Left lung (tissue), 10 donors: ENCODE results near the gene ARL5A. TPM values are rescaled to one million over a fixed set of nuclear protein-coding genes. Genes with fewer than 3 reads are reported as not detected.
"Not testable (repeated sequence)": the region's sequence is repeated elsewhere in the genome, so short reads cannot be mapped to it uniquely, and the experiment has no call there.

Experiments
- ATAC-seq: fragments of 200-7000 bp; cut with Tn5 transposase; one replicate; pipeline ENCODE4 v1.9.1; 2020; ENCODE audit warnings: moderate library complexity
- DNase-seq, 4 donors: peaks; one replicate each; pipeline ENCODE4 v3.0.0-alpha.2; 2013 to 2020
- H3K27ac ChIP-seq, 2 donors: fragments of 200-600 bp; sonication (generic) in 1 of 2; one replicate each; pipeline versions ENCODE4 v1.5.0 to v1.8.0; 2020 to 2021
- H3K27me3 ChIP-seq, 2 donors: fragments of 200-600 bp; sonication (generic) in 1 of 2; one replicate each; pipeline versions ENCODE4 v1.5.0 to v1.8.0; 2020 to 2021
- H3K36me3 ChIP-seq, 2 donors: fragments of 200-600 bp; sonication (generic) in 1 of 2; one replicate each; pipeline versions ENCODE4 v1.5.0 to v1.8.0; 2020 to 2021
- H3K4me1 ChIP-seq, 2 donors: fragments of 200-600 bp; one replicate each; pipeline ENCODE4 v1.8.0; 2021
- H3K4me3 ChIP-seq, 2 donors: fragments of 200-600 bp; sonication (generic) in 1 of 2; one replicate each; pipeline versions ENCODE4 v1.5.0 to v1.8.0; 2020 to 2021; ENCODE audit warnings: mild to moderate bottlenecking in 1 of 2
- H3K9me3 ChIP-seq, 2 donors: fragments of 200-600 bp; sonication (generic) in 1 of 2; one replicate each; pipeline versions ENCODE4 v1.5.0 to v1.8.0; 2020 to 2021
- intact Hi-C, 2 donors: fragments of 100-400 bp; cut with DNase I; formaldehyde crosslinking; loops; one replicate each; pipeline versions ENCODE4 v1.11.2 to v1.14.2; 2022
- polyA plus RNA-seq, 6 donors: library from polyadenylated mRNA; unstranded; fragments of 120-200 nt; gene quantifications; one replicate each; pipeline ENCODE4 v1.2.1, GENCODE V29; 2013; ENCODE audit not compliant: insufficient read length in 6 of 6
- total RNA-seq, 2 donors: library from RNA; stranded (reverse); fragmentation: NEBNext Ultra II Directional; extraction: Animal tissue kit (Norgen Biotek cat#: 25700); gene quantifications; one replicate each; pipeline ENCODE4 v1.2.1, GENCODE V29; 2021
- TF ChIP-seq, protein P1 (sequence below), 2 donors: fragments of 200-600 bp; sonication (generic) in 1 of 2; IDR thresholded peaks; one replicate each; pipeline versions ENCODE4 v1.5.0 to v1.8.0; 2021; ENCODE audit warnings: antibody characterized with exemption in 2 of 2
- donor health status: DM: no; HTN: yes; CAD: no.
- donor health status: DM: no; HTN: no; CAD: no.

ARL5A gene
- total and polyA plus RNA-seq, 8 donors, result 41.2 to 58.0 (median 48.6) TPM

DNA sequence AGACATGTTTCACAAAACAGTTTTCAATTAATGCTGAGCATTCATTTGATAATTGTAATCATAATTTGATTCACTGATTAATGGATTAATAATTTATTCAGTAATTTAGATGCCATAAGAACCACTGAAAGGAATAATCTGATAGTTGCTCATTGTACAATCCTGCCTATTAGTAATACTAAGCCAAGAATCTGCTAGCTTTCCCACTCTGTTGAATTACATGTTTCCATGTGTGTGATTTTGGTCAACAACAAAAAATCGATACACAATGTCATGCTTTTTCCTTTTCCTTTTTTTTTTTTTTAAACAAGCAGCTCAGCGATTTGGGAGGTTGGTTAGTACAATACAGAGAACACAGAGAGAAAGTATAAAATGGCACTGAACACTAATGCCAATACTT is 25.9 kb downstream of the ARL5A start:
- no peaks in the 10 kb centered on the region for H3K27me3 ChIP-seq
- H3K4me3 ChIP-seq, result no peak overlapping the region
- peaks cover 0 to 43% of the 10 kb centered on the region in 2 donors for H3K36me3 ChIP-seq
- H3K27ac ChIP-seq, result no peak overlapping the region
- TF ChIP-seq, protein P1, sequence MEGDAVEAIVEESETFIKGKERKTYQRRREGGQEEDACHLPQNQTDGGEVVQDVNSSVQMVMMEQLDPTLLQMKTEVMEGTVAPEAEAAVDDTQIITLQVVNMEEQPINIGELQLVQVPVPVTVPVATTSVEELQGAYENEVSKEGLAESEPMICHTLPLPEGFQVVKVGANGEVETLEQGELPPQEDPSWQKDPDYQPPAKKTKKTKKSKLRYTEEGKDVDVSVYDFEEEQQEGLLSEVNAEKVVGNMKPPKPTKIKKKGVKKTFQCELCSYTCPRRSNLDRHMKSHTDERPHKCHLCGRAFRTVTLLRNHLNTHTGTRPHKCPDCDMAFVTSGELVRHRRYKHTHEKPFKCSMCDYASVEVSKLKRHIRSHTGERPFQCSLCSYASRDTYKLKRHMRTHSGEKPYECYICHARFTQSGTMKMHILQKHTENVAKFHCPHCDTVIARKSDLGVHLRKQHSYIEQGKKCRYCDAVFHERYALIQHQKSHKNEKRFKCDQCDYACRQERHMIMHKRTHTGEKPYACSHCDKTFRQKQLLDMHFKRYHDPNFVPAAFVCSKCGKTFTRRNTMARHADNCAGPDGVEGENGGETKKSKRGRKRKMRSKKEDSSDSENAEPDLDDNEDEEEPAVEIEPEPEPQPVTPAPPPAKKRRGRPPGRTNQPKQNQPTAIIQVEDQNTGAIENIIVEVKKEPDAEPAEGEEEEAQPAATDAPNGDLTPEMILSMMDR (IDR thresholded peaks at IDR 0.05), result no peak
- H3K4me1 ChIP-seq, result no peaks in the 10 kb centered on the region
- ATAC-seq, result no peak
- no peaks in the 10 kb centered on the region for H3K9me3 ChIP-seq
- intact Hi-C loops, result no loop called here
- no peak for DNase-seq

DNA sequence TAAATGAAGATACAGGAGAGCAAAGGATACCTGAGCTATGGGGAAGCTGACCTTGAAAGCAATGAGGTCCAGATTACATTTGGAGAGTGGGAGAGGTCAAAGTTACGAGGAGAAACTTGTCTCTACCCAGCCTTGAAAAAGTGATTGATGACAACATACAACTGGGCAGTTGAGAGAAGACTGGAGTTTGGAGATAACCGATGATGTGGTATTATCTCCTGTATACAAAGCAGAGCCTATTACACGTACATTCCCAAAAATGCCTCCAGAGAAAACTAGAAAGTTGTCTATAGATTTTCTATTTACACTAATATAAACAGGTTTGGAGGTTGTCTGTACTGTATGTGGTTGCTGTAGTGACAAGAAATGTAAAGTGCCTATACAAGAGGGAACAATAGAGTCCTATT is 28.3 kb downstream of the ARL5A start:
- no peak for DNase-seq
- TF ChIP-seq, protein P1 (IDR thresholded peaks at IDR 0.05), result no peak
- Histone ChIP-seq H3K4me1 (no peaks in the 10 kb centered on the region), H3K4me3 (no peak overlapping the region), H3K36me3 (peaks cover 0 to 25% of the 10 kb centered on the region in 2 donors), H3K27ac (no peak overlapping the region), H3K27me3 (no peaks in the 10 kb centered on the region), H3K9me3 (no peaks in the 10 kb centered on the region)
- intact Hi-C loops, result no loop called here
- ATAC-seq, result no peak

DNA sequence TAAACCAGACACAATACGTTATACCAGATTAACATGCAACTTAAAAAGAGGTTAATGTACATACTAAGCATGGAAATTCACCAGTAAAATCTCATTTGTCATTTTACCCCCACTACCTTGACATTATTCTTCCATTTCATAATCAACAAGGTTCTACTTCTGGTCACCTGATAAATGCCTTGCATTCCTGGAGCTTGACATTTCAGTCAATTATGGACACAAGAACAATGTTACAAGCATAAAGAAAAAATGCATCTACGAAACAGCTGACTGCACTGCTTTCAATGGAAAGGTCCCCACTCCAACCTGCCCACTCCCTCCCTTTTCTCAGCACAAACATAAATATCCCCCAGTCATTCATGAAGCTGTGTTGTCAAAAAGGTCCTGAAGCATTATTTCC is 31.4 kb downstream of the ARL5A start:
- Histone ChIP-seq H3K36me3 (peaks cover 0 to 3% of the 10 kb centered on the region in 2 donors), H3K9me3 (peaks cover 0 to 3% of the 10 kb centered on the region in 2 donors), H3K4me3 (no peak overlapping the region), H3K4me1 (no peaks in the 10 kb centered on the region), H3K27me3 (no peaks in the 10 kb centered on the region), H3K27ac (no peak overlapping the region)
- ATAC-seq, result peak; percentile 52
- DNase-seq, result no peak
- TF ChIP-seq, protein P1 (IDR thresholded peaks at IDR 0.05), result no peak
- intact Hi-C loops, result no loop called here

DNA sequence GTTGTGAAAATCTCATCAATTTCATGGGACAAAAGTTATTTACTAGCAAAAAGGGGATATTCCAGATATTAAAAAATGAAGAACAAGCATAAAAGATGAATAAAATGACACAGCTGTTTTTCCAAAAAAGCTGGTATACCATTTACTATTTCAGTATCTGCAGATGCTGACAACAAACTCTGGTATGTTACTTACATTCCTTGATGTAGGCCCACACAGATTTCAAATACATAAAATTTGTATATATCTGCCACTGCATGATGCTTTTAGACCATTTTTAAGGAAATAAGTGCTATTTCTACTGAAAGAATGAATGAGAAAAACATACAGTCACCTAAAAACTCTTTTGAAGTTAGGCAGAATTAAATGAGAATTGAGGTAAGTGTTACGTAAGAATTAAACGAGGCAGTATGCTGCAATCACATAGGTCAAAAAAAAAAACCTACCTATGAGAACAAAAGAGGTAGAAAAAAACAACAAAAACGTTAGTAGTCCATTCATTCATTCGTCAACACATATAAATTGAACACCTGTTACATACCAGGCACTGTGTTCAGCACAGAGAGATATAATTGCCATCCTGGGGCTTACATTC is 32.5 kb downstream of the ARL5A start:
- ATAC-seq (no peak), DNase-seq (no peak)
- TF ChIP-seq, protein P1 (IDR thresholded peaks at IDR 0.05), result no peak
- H3K27me3 ChIP-seq, result no peaks in the 10 kb centered on the region
- H3K4me1 ChIP-seq, result no peaks in the 10 kb centered on the region
- no peak overlapping the region for H3K4me3 ChIP-seq
- peaks cover 0 to 8% of the 10 kb centered on the region in 2 donors for H3K36me3 ChIP-seq
- intact Hi-C loops, result no loop called here
- peaks cover 0 to 6% of the 10 kb centered on the region in 2 donors for H3K9me3 ChIP-seq
- H3K27ac ChIP-seq, result no peak overlapping the region

DNA sequence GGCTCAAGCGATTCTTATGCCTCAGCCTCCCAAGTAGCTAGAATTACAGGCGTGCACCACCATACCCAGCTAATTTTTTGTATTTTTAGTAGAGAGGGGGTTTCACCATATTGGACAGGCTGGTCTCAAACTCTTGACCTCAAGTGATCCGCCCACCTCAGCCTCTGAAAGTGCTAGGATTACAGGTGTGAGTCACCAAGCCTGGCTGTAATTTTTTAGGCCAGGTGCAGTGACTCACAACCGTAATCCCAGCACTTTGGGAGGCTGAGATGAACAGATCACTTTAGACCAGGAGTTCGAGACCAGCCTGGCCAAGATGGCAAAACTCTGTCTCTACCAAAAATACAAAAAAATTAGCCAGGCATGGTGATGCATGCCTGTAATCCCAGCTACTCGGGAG is 33.8 kb downstream of the ARL5A start:
- H3K9me3 ChIP-seq, H3K27ac ChIP-seq, ATAC-seq, intact Hi-C loops, H3K4me1 ChIP-seq, H3K36me3 ChIP-seq, H3K27me3 ChIP-seq, H3K4me3 ChIP-seq, DNase-seq: not testable (repeated sequence)

DNA sequence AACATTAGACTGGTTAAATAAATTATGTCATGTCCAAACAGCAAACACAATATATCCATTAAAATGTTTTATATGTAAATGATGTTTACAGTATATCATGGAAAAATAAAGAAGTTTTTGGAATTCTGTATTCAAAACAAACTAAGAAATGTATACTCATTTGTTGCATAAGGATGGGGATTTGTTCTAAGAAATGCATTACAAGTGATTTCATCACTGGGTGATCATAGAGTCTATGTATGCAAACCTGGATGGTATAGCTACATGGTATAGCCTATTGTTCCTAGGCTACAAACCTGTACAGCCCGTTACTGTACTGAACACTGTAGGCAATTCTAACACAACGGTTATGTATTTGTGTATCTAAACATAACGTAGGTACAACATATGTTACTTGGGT is 35.1 kb downstream of the ARL5A start:
- no peaks in the 10 kb centered on the region for H3K27me3 ChIP-seq
- no peaks in the 10 kb centered on the region for H3K4me1 ChIP-seq
- TF ChIP-seq, protein P1 (IDR thresholded peaks at IDR 0.05), result no peak
- intact Hi-C loops, result no loop called here
- peaks cover 0 to 6% of the 10 kb centered on the region in 2 donors for H3K9me3 ChIP-seq
- H3K4me3 ChIP-seq, result no peak overlapping the region
- DNase-seq, result no peak
- ATAC-seq, result no peak
- H3K36me3 ChIP-seq, result peaks cover 0 to 9% of the 10 kb centered on the region in 2 donors
- H3K27ac ChIP-seq, result no peak overlapping the region
